ENCODE measurements around the gene MARVELD1.

- no peak for TF ChIP-seq POLR2AphosphoS5 (IDR thresholded peaks at IDR 0.05)
- no peak for TF ChIP-seq POLR2A (IDR thresholded peaks at IDR 0.05)
- TF ChIP-seq, protein P1, sequence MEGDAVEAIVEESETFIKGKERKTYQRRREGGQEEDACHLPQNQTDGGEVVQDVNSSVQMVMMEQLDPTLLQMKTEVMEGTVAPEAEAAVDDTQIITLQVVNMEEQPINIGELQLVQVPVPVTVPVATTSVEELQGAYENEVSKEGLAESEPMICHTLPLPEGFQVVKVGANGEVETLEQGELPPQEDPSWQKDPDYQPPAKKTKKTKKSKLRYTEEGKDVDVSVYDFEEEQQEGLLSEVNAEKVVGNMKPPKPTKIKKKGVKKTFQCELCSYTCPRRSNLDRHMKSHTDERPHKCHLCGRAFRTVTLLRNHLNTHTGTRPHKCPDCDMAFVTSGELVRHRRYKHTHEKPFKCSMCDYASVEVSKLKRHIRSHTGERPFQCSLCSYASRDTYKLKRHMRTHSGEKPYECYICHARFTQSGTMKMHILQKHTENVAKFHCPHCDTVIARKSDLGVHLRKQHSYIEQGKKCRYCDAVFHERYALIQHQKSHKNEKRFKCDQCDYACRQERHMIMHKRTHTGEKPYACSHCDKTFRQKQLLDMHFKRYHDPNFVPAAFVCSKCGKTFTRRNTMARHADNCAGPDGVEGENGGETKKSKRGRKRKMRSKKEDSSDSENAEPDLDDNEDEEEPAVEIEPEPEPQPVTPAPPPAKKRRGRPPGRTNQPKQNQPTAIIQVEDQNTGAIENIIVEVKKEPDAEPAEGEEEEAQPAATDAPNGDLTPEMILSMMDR (IDR thresholded peaks at IDR 0.05) = no peak
Observed at GRCh38 chr10:97715259-97715874, 1.8 kb downstream of the MARVELD1 start.

Data from stomach (tissue), 4 donors.